GM23338 (cell line): Measurements from ENCODE around the gene ADGRV1.

ENCODE experiments used
- EZH2 ChIP-seq: fragments of 200-600 bp; sonication (generic); IDR thresholded peaks from one replicate; pipeline ENCODE4 v1.8.0; 2017; ENCODE audit warnings: antibody characterized with exemption, mild to moderate bottlenecking, low read depth; ENCODE audit not compliant: unreplicated experiment
- TF ChIP-seq, protein P1 (sequence below), 2 experiments: fragments of 200-600 bp in 1 of 2; sonication (generic) in 1 of 2; conservative IDR thresholded peaks; 2 replicates each; pipeline versions ENCODE4 v1.5.1 to v1.6.1; 2016 to 2017; ENCODE audit warnings: antibody characterized with exemption in 2 of 2, low read depth in 2 of 2, mild to moderate bottlenecking in 2 of 2, moderate library complexity in 1 of 2

DNA sequence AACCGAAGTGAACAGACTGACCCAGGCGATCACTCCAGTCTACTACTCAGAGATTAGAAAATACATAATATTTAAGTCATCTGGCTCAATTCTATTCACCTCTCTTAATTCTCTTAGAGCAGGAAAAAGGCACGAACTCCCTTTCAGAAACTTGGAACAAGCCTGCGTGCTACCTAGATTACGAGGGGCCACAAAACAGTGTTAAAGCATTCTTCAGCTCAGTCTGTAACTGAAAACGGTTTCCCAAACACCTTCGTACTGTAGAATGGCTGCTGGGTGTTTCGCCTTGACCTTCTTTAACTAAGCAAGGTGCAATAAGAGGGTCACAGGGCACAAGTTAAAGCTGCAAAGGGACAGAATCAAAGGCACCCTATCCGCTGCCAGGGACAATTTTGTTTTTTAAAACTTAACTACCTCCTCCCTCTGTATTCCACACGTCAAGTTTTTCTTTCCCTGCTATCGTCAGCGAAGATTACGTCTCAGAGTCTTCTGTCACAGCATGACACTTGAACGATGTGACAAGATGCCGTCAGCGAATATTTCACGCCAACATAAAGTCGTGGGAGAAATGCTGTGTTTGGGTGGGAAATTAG, 29.9 kb upstream of the ADGRV1 start:
- TF ChIP-seq, protein P1, sequence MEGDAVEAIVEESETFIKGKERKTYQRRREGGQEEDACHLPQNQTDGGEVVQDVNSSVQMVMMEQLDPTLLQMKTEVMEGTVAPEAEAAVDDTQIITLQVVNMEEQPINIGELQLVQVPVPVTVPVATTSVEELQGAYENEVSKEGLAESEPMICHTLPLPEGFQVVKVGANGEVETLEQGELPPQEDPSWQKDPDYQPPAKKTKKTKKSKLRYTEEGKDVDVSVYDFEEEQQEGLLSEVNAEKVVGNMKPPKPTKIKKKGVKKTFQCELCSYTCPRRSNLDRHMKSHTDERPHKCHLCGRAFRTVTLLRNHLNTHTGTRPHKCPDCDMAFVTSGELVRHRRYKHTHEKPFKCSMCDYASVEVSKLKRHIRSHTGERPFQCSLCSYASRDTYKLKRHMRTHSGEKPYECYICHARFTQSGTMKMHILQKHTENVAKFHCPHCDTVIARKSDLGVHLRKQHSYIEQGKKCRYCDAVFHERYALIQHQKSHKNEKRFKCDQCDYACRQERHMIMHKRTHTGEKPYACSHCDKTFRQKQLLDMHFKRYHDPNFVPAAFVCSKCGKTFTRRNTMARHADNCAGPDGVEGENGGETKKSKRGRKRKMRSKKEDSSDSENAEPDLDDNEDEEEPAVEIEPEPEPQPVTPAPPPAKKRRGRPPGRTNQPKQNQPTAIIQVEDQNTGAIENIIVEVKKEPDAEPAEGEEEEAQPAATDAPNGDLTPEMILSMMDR (conservative IDR thresholded peaks at IDR 0.05; ENCODE audit: low read depth in 2 of 2), result no peak
- TF ChIP-seq EZH2, result no peak
